HG02763 (cell line): Measurements from ENCODE around the gene RTN4RL1.
"Not testable (repeated sequence)": the region's sequence is repeated elsewhere in the genome, so short reads cannot be mapped to it uniquely, and the experiment has no call there.

Experiments used
- ATAC-seq: cut with Tn5 transposase; IDR thresholded peaks from one replicate; pipeline ENCODE4 v1.9.1; 2021; ENCODE audit warnings: mild to moderate bottlenecking, moderate library complexity; ENCODE audit not compliant: unreplicated experiment

The RTN4RL1 gene

DNA sequence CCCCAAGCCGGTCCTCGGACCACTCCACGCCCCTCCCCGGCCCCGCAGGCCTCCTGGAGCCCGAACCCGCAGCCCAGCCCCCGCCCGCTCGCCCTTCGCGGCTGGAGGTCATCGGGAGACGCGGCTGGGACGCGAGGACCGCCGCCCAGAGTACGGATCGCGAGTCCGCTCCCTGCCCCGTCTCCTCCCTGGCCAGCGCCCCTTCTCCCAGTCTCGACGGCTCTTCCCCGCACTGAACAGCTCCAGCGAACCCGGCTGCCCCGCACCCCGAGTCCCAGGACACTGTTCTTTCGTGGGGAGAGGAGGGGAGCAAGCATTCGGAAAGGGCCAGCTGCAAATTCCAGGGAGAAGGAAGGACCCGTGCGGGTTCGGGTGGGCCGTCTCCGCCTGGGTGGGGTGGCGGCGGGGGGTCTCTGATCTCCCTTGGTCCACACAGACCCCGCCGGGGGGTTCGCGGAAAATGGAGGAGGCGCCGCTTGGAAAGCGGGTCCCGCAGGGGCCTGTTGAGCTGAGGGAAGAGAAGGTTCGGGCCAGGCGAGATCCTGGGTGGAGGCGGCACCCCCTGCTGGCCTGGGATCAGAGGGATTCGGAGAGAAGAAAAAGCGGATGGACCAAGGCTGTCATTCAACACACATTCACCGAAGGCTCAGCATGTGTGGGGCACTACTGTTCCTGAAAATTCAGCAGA lies 632 bp upstream of the RTN4RL1 start:
- no peak for ATAC-seq

GRCh38 chr17:2024572-2025219 lies 438 bp downstream of the RTN4RL1 start:
- ATAC-seq, result no peak

GRCh38 chr17:2023692-2024571 lies 1.2 kb downstream of the RTN4RL1 start:
- no peak for ATAC-seq

GRCh38 chr17:2023256-2023655 lies 1.9 kb downstream of the RTN4RL1 start:
- no peak for ATAC-seq

- ATAC-seq, result no peak
These were observed 2.4 kb downstream of the RTN4RL1 start for GRCh38 chr17:2022647-2023240.

DNA sequence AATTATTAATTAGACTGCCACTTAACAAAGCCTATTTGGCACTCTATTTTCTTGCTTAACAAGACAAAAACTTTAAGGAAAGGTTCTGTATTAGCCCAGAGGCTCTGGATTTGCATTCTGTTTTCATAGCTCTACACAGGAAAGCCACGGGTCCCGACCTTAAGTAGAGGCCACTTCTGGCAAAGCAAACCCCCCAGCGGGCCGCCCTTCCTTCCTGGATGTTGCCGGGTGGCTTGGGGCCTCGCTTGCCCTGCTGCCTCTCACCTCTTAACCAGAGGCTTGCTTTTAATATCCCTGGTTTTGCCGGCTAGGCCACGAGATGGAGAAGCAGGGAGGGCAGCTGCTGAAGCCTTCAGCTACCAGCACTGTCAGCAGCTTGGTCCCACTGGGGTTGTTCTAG lies 4.4 kb downstream of the RTN4RL1 start:
- ATAC-seq, result no peak

GRCh38 chr17:2019723-2020122 lies 5.4 kb downstream of the RTN4RL1 start:
- ATAC-seq, result no peak

DNA sequence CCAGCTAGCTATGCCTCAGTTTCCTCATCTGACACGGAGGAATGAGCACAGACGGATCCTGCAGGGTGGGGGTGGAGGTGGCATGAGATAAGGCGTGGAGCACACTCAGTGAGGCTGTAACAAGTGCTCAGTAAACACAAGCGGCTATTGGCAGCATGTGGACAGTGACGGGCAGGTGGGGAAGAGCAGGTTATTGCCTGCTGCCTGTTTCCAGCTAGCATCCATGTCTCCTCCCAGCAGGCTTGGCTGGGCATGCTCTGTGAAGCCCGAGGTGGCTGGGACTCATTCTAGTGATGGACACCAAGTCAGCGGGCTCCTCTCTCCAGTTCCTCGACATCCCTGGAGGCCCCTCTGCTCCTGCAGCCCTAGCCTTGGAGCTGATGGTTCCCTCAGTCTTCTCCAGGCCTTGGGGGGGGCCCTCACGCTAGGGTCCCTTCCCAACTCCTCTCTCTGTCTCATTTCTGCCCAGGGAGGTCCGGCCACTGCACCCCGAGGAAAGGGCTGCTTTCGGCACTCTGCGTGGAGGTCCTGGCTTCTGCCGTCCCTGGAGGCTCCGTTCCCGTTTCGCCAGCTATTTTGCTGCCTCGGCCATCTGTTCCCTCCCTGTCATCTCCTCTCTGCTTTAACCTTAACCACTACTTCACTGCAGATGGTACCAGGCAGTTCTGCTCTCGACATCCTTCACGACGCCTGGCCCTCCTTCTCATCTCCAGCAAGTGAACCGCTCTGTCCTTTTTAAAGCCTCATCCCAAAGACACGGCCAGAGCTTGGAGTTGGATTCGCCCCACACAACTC lies 6.2 kb downstream of the RTN4RL1 start:
- ATAC-seq, result no peak

- no peak for ATAC-seq
These were observed 7.7 kb downstream of the RTN4RL1 start for GRCh38 chr17:2017274-2017941.

DNA sequence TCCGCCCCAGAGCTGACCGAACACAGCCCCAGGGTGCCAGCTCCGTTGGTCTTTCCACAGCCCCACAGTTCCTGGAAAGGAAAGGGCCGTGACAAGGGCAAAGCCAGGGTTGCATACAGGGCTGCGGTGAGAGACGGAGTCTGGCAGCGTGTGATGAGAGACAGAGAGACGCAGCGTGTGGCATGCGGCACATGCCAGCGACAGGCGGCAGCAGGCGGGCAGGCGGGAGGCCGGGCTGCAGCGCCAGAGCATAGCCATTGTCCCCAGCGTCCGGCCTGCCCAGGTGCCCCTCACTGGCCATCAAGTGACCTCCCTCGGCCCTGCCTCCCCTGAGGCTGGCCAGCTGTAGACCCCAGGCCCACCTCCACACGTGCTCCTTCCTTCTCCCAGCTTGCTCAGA lies 8.6 kb downstream of the RTN4RL1 start:
- no peak for ATAC-seq

- no peak for ATAC-seq
These were observed 9.8 kb downstream of the RTN4RL1 start for GRCh38 chr17:2015314-2015713.

- ATAC-seq, result no peak
These were observed 11.2 kb downstream of the RTN4RL1 start for GRCh38 chr17:2013994-2014317.

GRCh38 chr17:2013220-2013993 lies 11.7 kb downstream of the RTN4RL1 start:
- not testable (repeated sequence) for ATAC-seq

DNA sequence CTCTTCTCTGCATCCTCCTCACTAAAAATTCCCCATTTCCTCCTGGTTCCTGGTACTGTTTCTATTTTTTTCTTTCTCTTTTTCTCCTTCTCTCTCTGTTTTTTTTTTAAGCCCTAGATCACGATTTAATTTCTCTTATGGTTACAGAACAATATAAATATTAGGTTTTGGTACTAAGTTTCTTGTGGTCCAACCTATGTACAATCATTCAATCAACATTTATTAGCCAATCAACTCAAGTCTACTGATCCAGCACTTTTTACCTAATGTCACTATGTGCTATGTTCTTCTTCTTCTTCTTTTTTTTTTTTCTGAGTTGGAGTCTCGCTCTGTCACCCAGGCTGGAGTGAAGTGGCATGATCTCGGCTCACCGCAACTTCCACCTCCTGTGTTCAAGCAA lies 12.6 kb downstream of the RTN4RL1 start:
- no peak for ATAC-seq

DNA sequence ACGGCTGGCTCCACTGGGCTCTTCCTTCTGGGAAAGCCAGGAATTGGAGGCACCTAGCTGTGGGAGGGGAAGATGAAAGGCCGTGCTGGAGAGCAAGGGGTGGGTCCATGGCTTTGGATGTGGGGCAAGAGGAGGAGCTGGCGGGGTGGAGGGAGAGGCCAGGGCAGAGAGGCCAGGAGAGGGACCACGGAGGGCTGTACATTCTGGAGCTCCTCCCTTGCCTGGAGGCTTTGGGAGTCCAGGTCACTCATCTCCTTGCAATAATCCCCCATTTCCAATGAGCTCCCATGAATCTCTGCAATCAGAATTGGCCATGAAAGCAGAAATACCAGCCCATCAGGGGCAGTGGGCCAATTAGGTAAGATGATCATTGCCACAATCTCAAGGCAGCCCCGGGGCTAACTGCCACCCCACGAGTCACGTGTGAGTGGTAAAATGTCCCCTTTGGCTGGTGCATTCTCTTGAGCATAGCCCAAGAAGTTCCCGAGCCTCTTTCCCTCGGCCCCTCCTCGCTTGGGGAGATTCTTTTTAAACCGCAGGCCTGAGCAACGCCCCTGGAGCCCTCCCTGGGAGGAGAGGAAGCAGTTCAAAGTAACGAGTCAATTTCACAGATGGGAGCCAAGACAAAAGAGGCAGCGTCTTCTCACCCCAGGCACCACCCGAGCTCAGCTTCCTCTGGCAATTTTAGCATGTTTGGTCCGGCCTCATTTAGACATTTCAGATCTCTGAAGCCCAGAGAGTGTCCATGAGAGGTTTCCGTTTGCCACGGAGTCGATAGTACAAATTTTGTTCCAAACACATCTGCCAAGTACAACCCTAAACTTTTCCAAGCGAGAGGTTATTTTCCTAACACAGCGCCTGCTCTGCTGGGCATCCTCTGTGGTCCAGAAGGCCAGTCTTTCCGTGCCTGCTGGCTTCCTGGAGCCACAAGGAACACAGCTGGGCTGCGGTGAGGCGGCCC lies 13.4 kb downstream of the RTN4RL1 start:
- ATAC-seq, result no peak

DNA sequence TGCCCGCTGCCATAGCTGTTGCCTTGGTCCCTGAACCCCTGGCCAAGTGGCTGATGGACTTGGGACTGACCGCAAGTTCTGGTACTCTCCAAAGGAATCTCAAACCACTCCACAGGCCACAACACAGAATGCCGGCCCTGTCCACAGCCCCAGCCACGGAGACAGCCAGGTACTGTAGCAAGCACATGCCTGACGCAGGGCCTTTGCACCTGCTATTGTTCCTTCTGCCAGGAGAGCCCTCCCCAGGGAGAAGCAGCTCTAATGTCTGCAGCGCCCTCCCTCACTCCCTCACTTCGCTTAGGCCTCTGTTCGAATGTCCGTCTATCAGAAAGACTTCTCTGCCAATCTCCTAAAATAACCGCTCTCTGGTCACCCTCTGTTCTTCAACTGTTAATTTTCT lies 15.4 kb downstream of the RTN4RL1 start:
- no peak for ATAC-seq

GRCh38 chr17:2008332-2009126 lies 16.6 kb downstream of the RTN4RL1 start:
- no peak for ATAC-seq
